Stimulated activated CD4-positive, alpha-beta T cell treated with anti-CD3 and anti-CD28 coated beads, Interleukin-12 subunit alpha, Interleukin-12 subunit beta, amount 100 ng/mL, for 4 hours (primary cell): ENCODE measurements around the gene KANSL1.
"Not testable (repeated sequence)": the region's sequence is repeated elsewhere in the genome, so short reads cannot be mapped to it uniquely, and the experiment has no call there.

Experiments
- DNase-seq: peaks from one replicate; pipeline ENCODE4 v3.0.0-alpha.2; 2020

The KANSL1 gene

DNA sequence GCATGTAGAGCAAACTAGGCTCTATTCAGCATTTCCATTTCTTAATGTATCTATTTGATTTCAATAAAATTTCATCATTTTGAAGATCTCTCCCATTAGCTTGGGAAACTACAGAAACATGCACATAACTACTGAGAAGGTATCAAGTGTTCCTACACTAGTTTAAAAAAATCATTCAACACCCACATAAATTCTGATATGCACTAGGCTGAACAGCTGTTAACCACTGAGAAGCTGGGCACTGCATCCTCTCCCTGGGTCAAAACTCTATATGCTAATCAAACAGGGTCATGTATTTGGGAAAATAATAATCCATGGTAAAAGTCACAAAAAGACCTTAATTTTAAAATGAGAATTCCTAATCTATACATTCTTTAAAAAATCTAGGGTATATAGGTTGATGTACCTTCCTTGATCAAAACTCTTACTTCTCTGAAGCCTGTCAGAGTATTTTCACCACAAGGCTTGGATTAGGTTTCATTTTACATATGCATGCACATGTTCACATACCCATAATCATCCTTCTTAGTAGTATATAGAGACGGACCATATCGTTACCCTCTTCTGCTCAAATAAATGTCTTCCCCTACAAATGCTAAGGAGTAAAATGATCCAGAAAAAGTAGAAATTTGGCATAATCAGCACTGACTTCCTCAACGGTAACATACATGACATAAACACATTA is 57.2 kb downstream of the KANSL1 start:
- no peak for DNase-seq

DNA sequence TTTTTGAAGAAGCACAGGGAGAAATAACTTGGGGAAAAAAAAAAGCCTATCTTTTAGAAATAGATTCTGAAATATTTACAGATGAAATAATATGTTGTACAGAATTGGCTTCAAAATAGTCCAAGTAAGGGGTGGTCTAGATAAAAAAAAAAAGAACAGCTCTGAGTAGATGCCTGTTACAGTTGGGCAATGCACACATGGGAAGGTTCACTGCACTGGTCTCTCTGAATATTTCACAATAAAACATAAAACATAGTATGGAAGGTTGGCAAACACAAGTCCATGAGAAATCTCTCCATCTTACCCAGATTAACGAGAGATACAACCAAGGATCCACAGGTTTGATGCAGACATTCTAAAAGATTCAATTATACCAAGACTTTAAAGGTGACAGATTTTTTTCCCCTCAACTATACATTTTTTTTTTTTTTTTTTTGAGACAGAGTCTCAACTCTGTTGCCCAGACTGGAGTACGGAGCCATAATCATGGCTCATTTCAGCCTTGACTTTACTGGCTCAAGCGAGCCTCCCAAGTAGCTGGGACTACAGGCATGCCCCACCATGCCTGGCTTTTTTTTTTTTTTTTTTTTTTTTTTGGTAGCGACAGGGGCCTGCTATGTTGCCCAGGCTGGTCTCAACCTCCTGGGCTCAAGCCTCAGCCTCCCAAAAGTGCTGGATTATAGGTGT is 58.0 kb downstream of the KANSL1 start:
- no peak for DNase-seq

DNA sequence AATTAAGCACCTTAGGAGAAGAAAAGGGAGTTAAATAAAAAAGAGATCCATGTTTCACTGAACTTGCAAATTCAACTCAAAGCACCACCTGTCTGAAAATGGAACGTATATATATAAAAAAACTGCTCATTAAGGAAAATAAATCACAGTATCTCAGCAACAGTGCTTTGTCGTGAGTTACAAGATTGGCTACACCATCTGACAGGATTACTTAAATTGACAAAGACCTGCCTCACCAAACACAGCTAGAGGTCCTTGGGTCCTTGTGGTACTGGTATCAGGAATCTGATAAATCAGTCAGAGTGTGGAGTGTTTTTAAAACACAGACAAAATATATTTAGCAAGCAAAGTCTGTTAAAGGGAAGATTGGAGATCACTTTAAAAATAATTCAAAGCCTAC is 63.9 kb downstream of the KANSL1 start:
- no peak for DNase-seq

DNA sequence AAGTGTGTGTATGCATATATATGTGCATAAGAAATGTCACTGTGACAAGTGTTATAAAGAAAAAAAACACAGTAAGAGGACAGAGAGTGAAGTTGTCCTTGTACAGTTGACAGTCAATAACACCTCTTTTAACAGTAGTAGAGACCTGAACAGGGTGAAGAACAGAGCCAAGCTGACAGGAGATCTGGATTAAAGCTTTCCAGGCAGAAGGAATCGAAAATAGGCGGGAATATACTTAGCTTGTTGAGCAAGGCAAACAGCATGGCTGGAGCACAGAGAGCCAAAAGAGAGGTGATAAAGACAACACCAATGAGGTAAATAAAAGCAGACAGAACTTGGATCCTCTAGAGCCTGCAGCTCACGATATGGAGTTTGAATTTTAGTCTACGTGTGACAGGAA is 64.8 kb downstream of the KANSL1 start:
- no peak for DNase-seq

DNA sequence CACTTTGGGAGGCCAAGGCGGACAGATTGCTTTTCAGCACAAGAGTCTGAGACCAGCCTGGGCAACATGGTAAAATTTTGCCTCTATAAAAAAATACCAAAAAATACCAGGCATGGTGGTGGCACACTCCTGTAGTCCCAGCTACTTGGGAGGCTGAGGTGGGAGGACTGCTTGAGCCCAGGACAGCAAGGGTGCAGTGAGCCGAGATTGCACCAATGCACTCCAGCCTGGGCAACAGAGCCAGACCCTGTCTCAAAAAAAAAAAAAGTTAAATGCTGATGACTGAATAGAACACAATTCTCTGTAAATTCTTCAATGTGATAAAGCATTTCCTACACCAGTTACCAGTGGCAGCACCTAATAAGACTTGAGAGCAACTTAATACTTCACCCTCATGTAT is 65.7 kb downstream of the KANSL1 start:
- no peak for DNase-seq

DNA sequence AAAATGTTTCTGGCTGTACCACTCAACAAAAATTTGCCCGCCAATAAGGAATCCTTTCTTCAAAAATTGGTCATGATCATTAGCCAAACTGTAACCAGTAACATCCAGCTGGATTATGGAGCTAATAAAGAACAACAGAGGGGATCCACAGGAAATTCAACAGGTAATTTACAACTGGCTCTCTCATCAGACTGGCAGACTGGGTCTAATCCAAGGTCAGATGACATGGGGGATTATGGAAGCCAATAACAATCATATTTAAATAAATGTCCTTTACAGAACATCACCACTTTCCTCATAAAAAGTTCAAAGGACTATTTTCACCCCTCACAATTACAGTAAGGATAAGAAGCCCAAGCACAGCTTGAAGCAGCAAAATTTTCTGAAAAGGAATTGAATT is 66.4 kb downstream of the KANSL1 start:
- DNase-seq, result no peak

DNA sequence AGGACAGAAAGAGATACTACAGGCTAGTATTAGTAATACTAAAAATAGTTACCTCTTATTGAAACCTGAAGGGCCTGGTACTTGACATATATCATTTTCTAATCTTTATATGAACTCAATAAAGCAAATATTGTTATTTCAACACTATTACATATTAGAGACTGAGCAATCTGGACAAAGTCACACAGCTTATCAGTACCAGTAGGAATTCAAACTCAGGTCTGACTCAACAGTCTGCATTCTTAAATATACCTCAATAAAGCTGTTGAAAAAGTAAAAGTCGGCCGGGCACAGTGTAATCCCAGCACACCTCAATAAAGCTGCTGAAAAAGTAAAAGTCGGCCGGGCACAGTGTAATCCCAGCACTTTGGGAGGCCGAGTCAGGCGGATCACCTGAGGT is 67.4 kb downstream of the KANSL1 start:
- no peak for DNase-seq

DNA sequence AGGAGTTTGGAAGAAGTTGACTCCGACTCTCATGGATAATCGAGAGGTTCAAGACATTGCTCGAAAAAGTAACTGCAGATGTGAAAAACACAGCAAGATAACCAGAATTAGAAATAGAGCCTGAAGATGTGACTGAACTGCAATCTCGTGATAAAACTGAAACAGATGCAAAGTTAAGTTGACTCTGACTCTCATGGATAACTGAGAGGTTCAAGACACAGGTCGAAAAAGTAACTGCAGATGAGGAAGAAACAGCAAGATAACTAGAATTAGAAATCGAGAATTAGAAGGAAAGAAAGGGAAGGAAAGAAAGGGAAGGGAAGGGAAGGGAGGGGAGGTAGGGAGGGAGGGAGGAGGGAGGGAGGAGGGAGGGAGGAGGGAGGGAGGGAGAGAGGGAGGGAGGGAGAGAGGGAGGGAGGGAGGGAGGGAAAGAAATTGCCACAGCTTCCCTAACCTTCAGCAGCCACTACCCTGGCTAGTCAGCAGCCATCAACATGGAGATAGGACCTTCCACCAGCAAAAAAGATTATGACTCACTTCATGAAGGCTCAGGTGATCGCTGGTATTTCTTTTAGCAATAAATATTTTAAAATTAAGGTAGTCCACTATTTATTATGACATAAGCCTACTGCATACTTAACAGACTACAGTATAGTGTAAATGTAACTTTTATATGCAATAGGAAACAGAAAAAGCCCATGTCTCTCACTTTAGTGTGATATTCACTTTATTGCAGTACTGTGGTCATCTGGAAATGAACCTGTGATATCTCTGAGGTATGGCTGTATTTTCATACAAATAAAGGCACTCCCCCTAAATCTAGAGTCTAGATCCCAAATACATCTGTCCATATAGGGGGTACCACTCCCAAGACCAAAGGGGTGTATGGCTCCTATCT is 68.3 kb downstream of the KANSL1 start:
- DNase-seq, result no peak

DNA sequence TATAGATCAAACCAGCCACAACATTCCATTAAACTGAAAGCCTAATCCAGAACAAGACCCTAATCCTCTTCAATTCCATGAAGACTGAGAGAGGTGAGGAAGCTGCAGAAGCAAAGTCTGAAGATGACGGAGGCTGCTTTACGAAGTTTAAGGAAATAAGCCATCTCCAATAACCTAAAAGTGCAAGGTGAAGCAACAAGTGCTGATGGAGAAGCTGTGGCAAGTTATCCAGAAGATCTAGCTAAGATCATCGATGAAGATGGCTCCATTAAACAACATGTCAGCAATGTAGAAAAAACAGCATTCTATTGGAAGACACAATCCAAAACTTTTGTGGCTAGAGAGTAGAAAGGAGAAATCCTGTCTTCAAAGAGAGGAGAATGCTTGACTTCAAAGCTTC is 69.6 kb downstream of the KANSL1 start:
- DNase-seq, result no peak

DNA sequence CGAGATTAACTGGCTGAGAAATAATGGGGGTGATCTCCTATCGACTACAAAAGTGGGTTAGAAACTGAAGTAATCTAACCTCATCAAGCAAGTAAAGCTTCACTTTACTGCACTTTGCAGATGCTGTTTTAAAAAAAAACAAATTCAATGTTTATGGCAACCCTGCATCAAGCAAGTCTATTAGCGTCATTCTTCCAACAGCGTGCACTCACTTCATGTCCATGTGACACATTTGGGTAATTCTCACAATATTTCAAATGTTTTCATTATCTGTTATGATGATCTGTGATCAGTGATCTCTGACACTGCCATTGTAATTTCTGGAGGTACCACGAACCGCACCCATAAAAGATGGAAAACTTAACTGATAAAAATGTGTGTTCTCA is 70.8 kb downstream of the KANSL1 start:
- no peak for DNase-seq

DNA sequence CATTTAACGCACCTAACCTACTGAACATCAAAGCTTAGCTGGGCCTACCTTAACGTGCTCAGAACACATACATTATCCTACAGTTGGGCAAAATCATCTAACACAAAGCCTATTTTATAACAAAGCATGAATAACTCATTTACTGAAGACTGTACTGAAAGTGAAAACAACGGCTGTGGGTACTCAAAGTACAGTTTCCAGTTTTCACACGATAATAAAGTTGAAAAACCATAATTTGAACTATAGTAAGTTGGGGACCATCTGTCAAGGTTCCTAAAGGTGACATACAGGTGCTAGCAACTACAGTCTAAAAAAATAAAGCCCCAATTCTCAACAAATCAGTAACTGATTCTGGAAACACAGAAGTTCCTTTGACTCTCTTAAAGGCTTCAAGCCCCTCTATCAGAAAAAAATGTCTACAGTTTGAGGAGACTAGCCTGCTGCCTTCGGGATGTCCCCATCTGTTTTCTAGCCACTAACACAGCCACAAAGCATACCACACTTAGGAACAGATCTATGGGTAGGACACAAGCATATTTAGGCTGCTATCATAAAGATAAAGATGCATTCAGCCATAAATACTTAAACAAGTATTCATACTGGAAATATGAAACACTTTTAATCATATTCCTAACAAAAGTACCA is 71.3 kb downstream of the KANSL1 start:
- DNase-seq, result no peak

DNA sequence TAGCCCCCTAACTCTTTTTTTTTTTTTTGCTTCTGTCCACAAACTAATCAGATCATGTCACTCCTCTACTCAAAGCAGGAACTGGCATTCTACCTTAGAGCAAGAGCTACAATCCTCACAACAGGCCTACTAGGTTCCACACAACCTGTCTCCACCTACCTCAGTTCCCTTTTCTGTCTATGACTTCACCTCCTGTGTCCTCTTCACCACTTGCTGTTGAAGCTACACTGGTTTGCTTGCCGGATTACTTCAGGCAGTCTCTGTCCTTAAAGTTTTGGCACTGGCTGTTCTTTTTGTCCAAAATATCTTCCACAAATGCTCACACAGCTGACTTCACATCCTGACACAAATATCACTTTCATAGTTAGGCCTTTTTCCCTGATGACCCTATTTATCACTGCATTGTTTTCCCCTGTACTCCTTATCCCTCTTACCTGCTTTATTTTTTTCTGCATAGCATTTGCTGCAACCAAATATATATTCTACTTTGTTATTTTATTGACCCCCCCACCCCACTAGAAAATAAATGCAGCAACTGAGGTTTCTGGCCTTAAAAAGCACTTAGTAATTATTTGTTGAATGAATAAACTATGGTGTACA is 72.0 kb downstream of the KANSL1 start:
- no peak for DNase-seq

DNA sequence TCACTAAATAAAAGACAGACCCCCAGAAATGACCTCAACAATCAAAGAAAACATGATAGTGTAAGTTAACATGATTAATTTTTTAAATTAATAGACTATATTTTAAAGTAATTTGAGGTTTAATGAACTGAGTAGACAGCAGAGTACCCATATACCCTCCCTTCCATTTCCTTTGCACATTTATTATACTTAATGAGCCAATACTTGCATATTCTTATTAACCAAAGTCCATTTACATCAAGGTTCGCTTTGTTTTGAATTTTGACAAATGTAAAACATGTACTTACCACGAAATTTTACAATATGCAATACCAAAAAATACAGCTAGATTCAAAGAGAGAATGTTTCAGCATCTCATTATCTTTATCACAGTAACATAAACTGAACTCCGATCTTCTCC is 72.7 kb downstream of the KANSL1 start:
- no peak for DNase-seq

DNA sequence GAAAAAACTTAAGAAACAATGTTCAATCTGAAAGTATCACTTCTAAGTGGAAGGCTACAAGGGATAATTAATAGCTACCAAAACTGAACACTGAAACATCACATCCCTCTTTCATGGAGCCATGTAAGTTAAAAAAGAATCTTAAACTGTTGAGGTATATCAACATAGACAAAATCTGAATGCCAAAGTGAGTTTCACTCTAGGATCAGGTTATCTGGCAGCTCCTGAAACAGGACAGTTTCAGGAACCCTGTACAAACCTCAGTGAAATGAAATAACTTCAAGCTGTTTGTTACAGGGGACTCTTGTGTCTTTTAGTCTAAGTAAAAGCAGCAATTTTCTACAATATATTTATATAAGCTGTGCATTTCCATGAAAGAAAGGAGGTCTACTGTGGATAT is 73.2 kb downstream of the KANSL1 start:
- DNase-seq, result no peak

DNA sequence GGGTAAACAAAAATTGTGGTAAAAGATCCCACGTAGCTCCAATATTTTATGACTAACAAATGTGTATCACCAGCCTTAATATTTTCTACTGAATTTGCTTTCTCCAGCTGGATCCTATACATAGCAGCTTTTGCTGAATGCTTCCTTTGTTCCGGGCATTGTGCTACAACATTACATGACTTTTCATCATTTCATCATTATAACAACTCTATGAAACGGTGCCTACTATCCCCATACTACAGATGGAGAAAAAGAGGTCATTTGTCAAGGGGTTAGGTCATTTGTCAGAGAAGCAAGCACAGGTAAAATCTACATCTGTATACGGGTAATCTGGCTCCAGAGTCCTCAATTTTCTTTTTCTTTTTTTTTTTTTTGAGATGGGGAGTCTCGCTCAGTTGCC is 74.3 kb downstream of the KANSL1 start:
- DNase-seq, result no peak

DNA sequence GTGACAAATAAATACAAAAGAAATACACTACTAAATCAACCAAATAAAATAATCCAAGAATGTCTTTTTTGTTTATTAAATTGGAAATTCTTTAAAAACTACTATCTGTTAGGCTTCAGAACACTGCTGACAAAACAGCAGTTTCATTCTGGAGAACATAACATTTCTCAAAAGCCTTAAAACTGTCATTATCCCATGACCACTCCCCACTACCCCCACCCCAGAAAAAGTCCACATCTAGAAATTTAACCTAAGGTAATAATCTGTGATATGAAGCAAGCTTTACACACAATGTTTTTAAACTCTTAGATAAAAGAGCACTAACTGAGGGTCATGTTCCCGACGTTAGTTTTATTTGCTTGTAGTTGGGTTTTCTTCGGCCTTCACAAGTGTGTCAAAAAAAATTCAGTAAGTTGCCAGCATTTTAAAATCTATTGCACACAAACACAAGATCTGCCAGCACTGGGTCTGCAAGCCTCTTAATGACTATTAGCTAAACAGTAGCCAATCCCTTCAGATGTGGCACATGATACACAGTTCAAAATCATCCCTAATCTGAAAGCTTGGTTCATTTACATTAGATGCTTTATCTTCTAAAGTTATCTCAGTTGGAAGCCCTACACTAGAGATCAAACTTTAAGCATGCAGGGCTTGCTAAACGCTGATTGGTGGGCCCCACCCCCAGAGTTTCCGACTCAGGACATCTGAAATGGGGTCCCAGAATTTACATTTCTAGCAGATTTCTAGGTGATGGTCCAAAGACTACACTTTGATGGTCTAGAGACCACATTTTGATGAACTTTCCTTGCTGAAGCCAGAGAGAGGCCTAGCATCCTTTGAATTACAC is 75.2 kb downstream of the KANSL1 start:
- no peak for DNase-seq

DNA sequence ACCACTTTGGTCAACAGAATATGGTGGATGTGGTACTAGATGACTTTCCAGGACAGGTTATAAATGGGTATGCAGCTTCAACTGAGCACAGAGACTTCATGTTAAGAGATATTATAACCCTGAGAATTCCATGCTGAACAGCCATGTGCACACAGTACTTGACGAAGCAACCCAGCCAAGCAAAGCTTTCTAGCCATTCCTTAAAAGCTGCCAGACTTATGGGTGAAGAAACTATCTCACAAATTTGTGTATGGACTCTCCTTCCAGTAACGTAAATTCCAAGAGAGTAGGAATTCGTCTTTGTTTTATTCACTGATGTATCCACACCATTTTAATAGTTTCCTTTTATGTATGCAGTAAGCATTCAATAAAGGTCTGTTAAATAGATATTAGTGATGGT is 76.1 kb downstream of the KANSL1 start:
- DNase-seq, result no peak

DNA sequence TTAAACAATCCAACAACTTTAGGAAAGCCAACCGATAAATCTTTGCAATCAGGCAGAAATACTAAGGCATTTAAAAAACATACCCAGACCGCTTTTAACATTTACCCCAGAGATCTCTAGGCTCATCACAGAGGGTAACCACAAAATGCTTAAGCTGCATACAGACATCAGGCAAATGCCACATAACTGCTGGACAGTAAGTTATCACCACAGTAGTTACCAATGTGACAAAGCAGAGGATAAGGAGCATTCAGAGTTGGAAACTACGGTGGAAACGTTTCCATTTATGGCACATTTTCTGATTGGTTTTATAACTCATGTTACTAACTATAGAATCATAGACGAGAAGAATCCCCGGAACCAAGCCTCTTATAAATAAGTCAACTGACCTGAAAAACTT is 77.5 kb downstream of the KANSL1 start:
- DNase-seq, result no peak

DNA sequence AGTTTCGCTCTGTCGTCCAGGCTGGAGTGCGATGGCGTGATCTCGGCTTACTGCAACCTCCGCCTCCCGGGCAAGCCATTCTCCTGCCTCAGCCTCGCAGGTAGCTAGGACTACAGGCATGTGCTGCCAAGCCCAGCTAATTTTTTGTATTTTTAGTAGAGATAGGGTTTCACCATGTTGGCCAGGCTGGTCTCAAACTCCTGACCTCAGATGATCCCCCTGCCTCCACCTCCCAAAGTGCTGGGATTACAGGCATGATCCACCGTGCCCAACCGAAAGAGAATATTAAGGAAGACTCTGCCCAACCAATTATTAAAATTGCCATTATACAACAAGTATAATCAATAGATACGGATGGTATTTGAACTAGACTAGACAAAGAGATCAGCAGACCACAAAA is 82.0 kb downstream of the KANSL1 start:
- DNase-seq, result not testable (repeated sequence)

DNA sequence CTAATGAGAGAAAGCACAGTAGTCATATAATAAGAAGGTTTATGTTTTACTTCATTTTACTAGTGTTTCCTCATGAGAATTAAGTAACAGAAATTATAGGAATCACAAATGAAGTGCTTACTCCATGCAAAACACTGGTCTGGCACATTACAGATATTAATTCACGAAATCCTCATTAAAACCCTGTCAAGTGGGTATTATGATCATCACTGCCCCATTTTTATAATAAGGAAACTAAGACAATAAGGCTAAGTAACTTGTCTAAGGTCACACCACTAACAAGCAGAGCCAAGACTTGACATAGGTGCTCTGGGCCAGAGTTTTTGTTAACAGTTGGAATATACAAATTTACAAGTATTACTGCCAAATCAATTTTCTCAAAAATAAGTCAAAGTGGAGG is 83.0 kb downstream of the KANSL1 start:
- DNase-seq, result no peak

DNA sequence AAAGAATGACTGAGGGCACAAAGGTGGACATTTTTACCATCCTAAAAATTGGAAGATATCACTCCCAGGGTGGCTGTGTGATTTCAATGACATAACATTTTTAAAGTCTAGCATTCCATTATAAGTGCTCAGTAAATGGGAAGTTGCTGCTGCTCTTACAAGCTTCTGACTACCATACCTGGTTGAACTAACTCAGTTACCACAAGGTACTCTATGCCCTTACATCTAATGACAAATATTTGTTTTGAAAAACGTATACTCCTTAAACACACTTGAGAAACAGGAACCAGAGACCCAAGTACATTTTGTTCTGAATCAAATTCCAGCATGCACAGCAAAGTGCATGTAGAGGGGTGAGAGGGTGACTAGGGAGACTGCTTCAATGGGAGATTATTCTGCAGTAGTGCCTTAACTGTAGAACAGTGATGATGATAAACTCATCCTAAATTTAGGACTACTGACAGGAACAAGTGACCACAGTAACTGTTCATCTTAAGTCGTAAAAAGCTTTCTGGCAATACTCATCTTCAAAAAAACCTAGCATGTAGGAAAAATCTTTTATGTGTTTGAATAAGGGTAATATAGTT is 83.5 kb downstream of the KANSL1 start:
- no peak for DNase-seq
